MV-4-11 (cell line): Measurements from ENCODE around the gene CACNG1.

Experiments used
- DNase-seq: peaks from one replicate; lab custom pipeline; 2025; lab: John Stamatoyannopoulos, UW

Gene CACNG1

GRCh38 chr17:67044016-67044772 is at the start of gene CACNG1:
CACNG1 (plus strand) TSS chr17:67044554; CDS start chr17:67044661, 107 bp downstream.
- no peak for DNase-seq

- no peak for DNase-seq
Measured at GRCh38 chr17:66994930-66995535, 49.3 kb upstream of the CACNG1 start.

- no peak for DNase-seq
Measured at GRCh38 chr17:66995944-66996343, 48.4 kb upstream of the CACNG1 start.

- no peak for DNase-seq
Measured at GRCh38 chr17:66996926-66997325, 47.4 kb upstream of the CACNG1 start.

- no peak for DNase-seq
Measured at GRCh38 chr17:67003231-67003630, 41.1 kb upstream of the CACNG1 start.

- DNase-seq: no peak
Measured at GRCh38 chr17:67004181-67004580, 40.2 kb upstream of the CACNG1 start.

GRCh38 chr17:67007266-67007665 is 37.1 kb upstream of the CACNG1 start:
- no peak for DNase-seq

GRCh38 chr17:67008101-67008500 is 36.3 kb upstream of the CACNG1 start:
- DNase-seq: no peak

- DNase-seq: no peak
Measured at GRCh38 chr17:67011527-67012175, 32.7 kb upstream of the CACNG1 start.

- DNase-seq: no peak
Measured at GRCh38 chr17:67013891-67014290, 30.5 kb upstream of the CACNG1 start.

- no peak for DNase-seq
Measured at GRCh38 chr17:67015001-67015400, 29.4 kb upstream of the CACNG1 start.

GRCh38 chr17:67016039-67016762 is 28.2 kb upstream of the CACNG1 start:
- no peak for DNase-seq

GRCh38 chr17:67017910-67018309 is 26.4 kb upstream of the CACNG1 start:
- DNase-seq: no peak

- no peak for DNase-seq
Measured at GRCh38 chr17:67018471-67019434, 25.6 kb upstream of the CACNG1 start.

- DNase-seq: no peak
Measured at GRCh38 chr17:67019809-67020208, 24.5 kb upstream of the CACNG1 start.

GRCh38 chr17:67020293-67020766 is 24.0 kb upstream of the CACNG1 start:
- DNase-seq: no peak

GRCh38 chr17:67021196-67021595 is 23.2 kb upstream of the CACNG1 start:
- DNase-seq: no peak

- DNase-seq: peak; percentile 61
Measured at GRCh38 chr17:67021743-67022450, 22.5 kb upstream of the CACNG1 start.

GRCh38 chr17:67022451-67022810 is 21.9 kb upstream of the CACNG1 start:
- no peak for DNase-seq

- DNase-seq: no peak
Measured at GRCh38 chr17:67024736-67025135, 19.6 kb upstream of the CACNG1 start.
